GM12878 (cell line): ENCODE results near the gene AGBL4. TPM values are rescaled to one million over a fixed set of nuclear protein-coding genes. Genes with fewer than 3 reads are reported as not detected.

Experiments
- STAT3 ChIP-seq: IDR thresholded peaks from 2 replicates; pipeline ENCODE4 v1.6.1; 2011; ENCODE audit warnings: low read depth, low read length, improper control_type of control experiment
- polyA plus RNA-seq, 11 experiments: library from polyadenylated mRNA; depleted of rRNA in 4 of 11; unstranded in 6 of 11; stranded (reverse) in 5 of 11; fragments of >200 nt; fragmentation: Nextera tagmentation in 4 of 11; fragmentation: Illumina TruSeq in 1 of 11; extraction: Ambion mirVana in 4 of 11; extraction: Trizol in 1 of 11; gene quantifications; 1 replicate in 1 of 11; 2 replicates in 10 of 11; pipeline versions ENCODE4 v1.2.1 to v1.2.3, GENCODE V29; 2011 to 2016; ENCODE audit warnings: inconsistent platforms in 2 of 11, missing spikeins in 2 of 11, low read depth in 1 of 11
- total RNA-seq, 4 experiments: library from RNA; depleted of rRNA in 3 of 4; stranded (reverse); fragments of >200 nt in 3 of 4; fragmentation: Illumina TruSeq in 1 of 4; extraction: Trizol in 1 of 4; gene quantifications; 2 replicates each; pipeline versions ENCODE4 v1.2.1 to v1.2.3, GENCODE V29; 2013 to 2021
- TF ChIP-seq, protein P1 (sequence below): fragments of 450-650 bp; IDR thresholded peaks from 2 replicates; pipeline ENCODE4 v1.6.1; 2016; ENCODE audit warnings: mild to moderate bottlenecking, moderate library complexity, borderline replicate concordance
- TF ChIP-seq, protein P2 (sequence below): fragments of 150-350 bp; IDR thresholded peaks from 2 replicates; pipeline ENCODE4 v1.6.1; 2016; ENCODE audit warnings: low read depth, low read length

AGBL4 gene
- total and polyA plus RNA-seq, 10 of the 15 experiments (the other 5 are each of a cell fraction or from before 2014, with no cell fraction given): 0.31 TPM; not detected in 9

DNA sequence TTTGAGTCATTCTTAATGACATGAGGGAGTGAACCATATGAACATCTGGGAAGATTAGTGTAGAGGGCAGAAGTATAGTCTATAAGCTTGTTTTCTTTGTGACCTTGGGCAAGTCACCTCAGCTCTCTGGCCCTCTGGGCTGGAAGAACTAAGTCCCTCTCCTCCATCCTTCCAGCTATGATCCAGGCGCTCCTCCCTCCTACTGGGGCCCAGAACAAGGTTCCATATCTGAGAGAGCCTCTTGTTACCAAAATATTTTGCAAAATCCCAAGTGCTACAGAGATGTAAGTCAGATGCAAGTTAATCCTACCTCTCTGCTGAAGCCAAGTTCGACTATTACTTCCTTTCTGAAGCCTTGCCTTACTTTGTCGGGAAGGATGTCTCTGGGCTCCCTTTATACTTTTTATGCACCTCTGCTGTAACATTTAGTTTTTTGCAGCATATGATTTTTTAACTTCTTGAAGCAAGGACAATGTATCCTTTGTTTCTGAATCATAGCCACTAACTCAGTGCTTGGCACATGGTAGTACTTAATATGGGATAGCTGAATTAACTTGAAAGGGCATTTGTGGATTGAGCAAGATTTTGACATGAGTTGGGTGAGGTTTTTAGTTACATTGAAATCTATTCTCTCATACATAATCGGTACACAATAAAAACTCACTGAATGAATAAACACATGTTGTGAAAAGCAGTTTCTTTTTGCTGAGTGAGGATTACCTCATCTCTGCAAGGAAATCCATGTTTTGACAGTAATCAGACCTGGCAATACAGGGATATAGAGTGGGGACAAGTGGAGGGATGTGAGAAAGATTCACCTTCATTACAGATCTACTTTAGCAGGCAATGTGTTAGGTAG lies 1192.4 kb downstream of the AGBL4 start (continued):
- TF ChIP-seq, protein P1, sequence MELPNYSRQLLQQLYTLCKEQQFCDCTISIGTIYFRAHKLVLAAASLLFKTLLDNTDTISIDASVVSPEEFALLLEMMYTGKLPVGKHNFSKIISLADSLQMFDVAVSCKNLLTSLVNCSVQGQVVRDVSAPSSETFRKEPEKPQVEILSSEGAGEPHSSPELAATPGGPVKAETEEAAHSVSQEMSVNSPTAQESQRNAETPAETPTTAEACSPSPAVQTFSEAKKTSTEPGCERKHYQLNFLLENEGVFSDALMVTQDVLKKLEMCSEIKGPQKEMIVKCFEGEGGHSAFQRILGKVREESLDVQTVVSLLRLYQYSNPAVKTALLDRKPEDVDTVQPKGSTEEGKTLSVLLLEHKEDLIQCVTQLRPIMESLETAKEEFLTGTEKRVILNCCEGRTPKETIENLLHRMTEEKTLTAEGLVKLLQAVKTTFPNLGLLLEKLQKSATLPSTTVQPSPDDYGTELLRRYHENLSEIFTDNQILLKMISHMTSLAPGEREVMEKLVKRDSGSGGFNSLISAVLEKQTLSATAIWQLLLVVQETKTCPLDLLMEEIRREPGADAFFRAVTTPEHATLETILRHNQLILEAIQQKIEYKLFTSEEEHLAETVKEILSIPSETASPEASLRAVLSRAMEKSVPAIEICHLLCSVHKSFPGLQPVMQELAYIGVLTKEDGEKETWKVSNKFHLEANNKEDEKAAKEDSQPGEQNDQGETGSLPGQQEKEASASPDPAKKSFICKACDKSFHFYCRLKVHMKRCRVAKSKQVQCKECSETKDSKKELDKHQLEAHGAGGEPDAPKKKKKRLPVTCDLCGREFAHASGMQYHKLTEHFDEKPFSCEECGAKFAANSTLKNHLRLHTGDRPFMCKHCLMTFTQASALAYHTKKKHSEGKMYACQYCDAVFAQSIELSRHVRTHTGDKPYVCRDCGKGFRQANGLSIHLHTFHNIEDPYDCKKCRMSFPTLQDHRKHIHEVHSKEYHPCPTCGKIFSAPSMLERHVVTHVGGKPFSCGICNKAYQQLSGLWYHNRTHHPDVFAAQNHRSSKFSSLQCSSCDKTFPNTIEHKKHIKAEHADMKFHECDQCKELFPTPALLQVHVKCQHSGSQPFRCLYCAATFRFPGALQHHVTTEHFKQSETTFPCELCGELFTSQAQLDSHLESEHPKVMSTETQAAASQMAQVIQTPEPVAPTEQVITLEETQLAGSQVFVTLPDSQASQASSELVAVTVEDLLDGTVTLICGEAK: no peak
- TF ChIP-seq, protein P2, sequence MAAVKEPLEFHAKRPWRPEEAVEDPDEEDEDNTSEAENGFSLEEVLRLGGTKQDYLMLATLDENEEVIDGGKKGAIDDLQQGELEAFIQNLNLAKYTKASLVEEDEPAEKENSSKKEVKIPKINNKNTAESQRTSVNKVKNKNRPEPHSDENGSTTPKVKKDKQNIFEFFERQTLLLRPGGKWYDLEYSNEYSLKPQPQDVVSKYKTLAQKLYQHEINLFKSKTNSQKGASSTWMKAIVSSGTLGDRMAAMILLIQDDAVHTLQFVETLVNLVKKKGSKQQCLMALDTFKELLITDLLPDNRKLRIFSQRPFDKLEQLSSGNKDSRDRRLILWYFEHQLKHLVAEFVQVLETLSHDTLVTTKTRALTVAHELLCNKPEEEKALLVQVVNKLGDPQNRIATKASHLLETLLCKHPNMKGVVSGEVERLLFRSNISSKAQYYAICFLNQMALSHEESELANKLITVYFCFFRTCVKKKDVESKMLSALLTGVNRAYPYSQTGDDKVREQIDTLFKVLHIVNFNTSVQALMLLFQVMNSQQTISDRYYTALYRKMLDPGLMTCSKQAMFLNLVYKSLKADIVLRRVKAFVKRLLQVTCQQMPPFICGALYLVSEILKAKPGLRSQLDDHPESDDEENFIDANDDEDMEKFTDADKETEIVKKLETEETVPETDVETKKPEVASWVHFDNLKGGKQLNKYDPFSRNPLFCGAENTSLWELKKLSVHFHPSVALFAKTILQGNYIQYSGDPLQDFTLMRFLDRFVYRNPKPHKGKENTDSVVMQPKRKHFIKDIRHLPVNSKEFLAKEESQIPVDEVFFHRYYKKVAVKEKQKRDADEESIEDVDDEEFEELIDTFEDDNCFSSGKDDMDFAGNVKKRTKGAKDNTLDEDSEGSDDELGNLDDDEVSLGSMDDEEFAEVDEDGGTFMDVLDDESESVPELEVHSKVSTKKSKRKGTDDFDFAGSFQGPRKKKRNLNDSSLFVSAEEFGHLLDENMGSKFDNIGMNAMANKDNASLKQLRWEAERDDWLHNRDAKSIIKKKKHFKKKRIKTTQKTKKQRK: no peak
- TF ChIP-seq STAT3: no peak
- TF ChIP-seq, all 136 proteins: peak for 0
